Gastrocnemius medialis (tissue), 4 donors: Measurements from ENCODE around the gene ADGRB3. TPM values are rescaled to one million over a fixed set of nuclear protein-coding genes. Genes with fewer than 3 reads are reported as not detected.
"Not testable (repeated sequence)": the region's sequence is repeated elsewhere in the genome, so short reads cannot be mapped to it uniquely, and the experiment has no call there.

Experiments
- ATAC-seq, 2 donors: fragments of 150-250 bp; one replicate each; pipeline ENCODE4 v1.9.1; 2016
- DNase-seq, 2 donors: peaks; one replicate each; pipeline ENCODE4 v3.0.0-alpha.2; 2019
- H3K27ac ChIP-seq, 4 donors: fragments of 200-600 bp; sonication (generic); 1 replicate in 1 of 4; 2 replicates in 3 of 4; pipeline ENCODE4 v1.5.1; 2016 to 2018; ENCODE audit warnings: mild to moderate bottlenecking in 2 of 4, moderate library complexity in 1 of 4
- H3K27me3 ChIP-seq, 3 donors: fragments of 200-600 bp; sonication (generic) in 2 of 3; 1 replicate in 1 of 3; 2 replicates in 2 of 3; pipeline versions ENCODE4 v1.5.1 to v1.6.0; 2016 to 2019; ENCODE audit warnings: mild to moderate bottlenecking in 1 of 3, moderate library complexity in 1 of 3
- H3K36me3 ChIP-seq, 2 donors: fragments of 200-600 bp; sonication (generic) in 1 of 2; one replicate each; pipeline ENCODE4 v1.5.1; 2017 to 2018
- H3K4me1 ChIP-seq, 2 donors: fragments of 200-600 bp; sonication (generic) in 1 of 2; one replicate each; pipeline ENCODE4 v1.5.1; 2016 to 2017; ENCODE audit warnings: mild to moderate bottlenecking in 2 of 2
- H3K4me3 ChIP-seq, 4 donors: fragments of 200-600 bp; sonication (generic) in 3 of 4; 1 replicate in 1 of 4; 2 replicates in 3 of 4; pipeline ENCODE4 v1.5.1; 2016 to 2019; ENCODE audit warnings: mild to moderate bottlenecking in 2 of 4
- H3K9me3 ChIP-seq, 3 donors: fragments of 200-600 bp; sonication (generic) in 2 of 3; 1 replicate in 1 of 3; 2 replicates in 2 of 3; pipeline ENCODE4 v1.5.1; 2016 to 2019
- POLR2A ChIP-seq, 2 donors: fragments of 450-650 bp; IDR thresholded peaks; one replicate each; pipeline ENCODE4 v1.6.1; 2017; ENCODE audit warnings: antibody characterized with exemption in 2 of 2, mild to moderate bottlenecking in 2 of 2, moderate library complexity in 2 of 2
- in situ Hi-C, 4 donors: fragments of 200-750 bp; cut with MboI; loops; one replicate each; pipeline versions ENCODE4 v1.15.0 to v1.8.0; 2017; ENCODE audit warnings: low sequenced_read_pairs in 4 of 4
- intact Hi-C: fragments of 100-400 bp; cut with DNase I; formaldehyde crosslinking; loops from one replicate; pipeline ENCODE4 v1.15.1; 2023; ENCODE audit warnings: low total_unique reads
- total RNA-seq, 4 donors: library from RNA; depleted of rRNA; stranded (reverse); fragments of >200 nt; gene quantifications; one replicate each; pipeline versions ENCODE4 v1.1.0 to v1.2.3, GENCODE V29; 2016
- TF ChIP-seq, protein P1 (sequence below), 5 experiments: fragments of 450-650 bp in 3 of 5; fragments of 200-600 bp in 2 of 5; sonication (generic) in 2 of 5; IDR thresholded peaks in 4 of 5; conservative IDR thresholded peaks in 1 of 5; 1 replicate in 4 of 5; 2 replicates in 1 of 5; pipeline ENCODE4 v1.5.1; 2016 to 2019; ENCODE audit warnings: antibody characterized with exemption in 5 of 5, mild to moderate bottlenecking in 3 of 5, moderate library complexity in 3 of 5

Gene ADGRB3
- total RNA-seq, 4 donors from 2014 or later: 0.56 to 0.58 (median 0.58) TPM; not detected in 1

DNA sequence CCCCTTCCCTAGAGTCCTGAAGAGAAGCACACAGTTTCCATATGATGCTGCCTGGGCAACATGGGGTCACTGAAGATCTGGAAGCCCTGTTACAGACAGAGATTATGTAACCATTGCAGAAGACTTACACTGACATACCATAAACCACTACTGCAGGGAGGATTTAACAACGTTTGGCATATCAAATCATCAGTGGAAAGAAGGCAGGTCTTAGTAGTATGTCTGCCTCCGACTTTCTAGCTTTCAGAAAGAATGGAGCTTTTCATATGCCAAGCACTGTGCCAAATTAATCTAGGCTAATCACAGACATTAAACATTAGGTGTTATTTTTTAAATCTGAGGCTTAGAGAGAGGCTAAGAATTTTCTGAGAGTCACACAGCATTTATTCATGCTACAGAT lies 144.3 kb downstream of the ADGRB3 start:
- H3K36me3 ChIP-seq: no peaks in the 10 kb centered on the region
- H3K9me3 ChIP-seq: no peaks in the 10 kb centered on the region
- DNase-seq: no peak
- no peaks in the 10 kb centered on the region for H3K27me3 ChIP-seq
- no peak overlapping the region for H3K27ac ChIP-seq
- no peak overlapping the region for H3K4me3 ChIP-seq
- no peak for TF ChIP-seq POLR2A (IDR thresholded peaks at IDR 0.05)
- TF ChIP-seq, protein P1, sequence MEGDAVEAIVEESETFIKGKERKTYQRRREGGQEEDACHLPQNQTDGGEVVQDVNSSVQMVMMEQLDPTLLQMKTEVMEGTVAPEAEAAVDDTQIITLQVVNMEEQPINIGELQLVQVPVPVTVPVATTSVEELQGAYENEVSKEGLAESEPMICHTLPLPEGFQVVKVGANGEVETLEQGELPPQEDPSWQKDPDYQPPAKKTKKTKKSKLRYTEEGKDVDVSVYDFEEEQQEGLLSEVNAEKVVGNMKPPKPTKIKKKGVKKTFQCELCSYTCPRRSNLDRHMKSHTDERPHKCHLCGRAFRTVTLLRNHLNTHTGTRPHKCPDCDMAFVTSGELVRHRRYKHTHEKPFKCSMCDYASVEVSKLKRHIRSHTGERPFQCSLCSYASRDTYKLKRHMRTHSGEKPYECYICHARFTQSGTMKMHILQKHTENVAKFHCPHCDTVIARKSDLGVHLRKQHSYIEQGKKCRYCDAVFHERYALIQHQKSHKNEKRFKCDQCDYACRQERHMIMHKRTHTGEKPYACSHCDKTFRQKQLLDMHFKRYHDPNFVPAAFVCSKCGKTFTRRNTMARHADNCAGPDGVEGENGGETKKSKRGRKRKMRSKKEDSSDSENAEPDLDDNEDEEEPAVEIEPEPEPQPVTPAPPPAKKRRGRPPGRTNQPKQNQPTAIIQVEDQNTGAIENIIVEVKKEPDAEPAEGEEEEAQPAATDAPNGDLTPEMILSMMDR (IDR thresholded peaks at IDR 0.05 in 4 of 5, conservative IDR thresholded peaks at IDR 0.05 in 1 of 5): no peak
- intact Hi-C loops: loop anchor here (2.0 kb wide), 1 partner anchor 141 kb away; no protein-coding TSS in a partner anchor
- ATAC-seq: no peak
- no peaks in the 10 kb centered on the region for H3K4me1 ChIP-seq
- in situ Hi-C loops: loop anchor here in 1 of 4 donors (10.0 kb wide), 1 partner anchor 145 kb away; the partner anchor contains the start of gene ADGRB3

DNA sequence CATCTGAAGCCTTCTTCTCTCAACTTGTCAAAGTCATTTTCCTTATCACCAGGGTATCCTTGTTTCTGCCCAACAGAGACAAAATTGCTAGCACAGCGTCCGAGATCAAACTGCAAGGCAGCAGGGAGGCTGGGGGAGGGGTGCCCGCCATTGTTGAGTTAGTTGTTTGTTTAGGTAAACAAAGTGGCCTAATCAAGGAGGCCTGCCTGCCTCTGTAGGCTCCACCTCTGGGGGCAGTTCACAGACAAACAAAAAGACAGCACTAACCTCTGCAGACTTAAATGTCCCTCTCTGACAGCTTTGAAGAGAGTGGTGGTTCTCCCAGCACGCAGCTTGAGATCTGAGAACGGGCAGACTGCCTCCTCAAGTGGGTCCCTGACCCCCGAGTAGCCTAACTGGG lies 155.0 kb downstream of the ADGRB3 start:
- in situ Hi-C loops, intact Hi-C loops, H3K27ac ChIP-seq, H3K4me3 ChIP-seq, DNase-seq, H3K4me1 ChIP-seq, ATAC-seq, H3K36me3 ChIP-seq, H3K9me3 ChIP-seq, H3K27me3 ChIP-seq: not testable (repeated sequence)

DNA sequence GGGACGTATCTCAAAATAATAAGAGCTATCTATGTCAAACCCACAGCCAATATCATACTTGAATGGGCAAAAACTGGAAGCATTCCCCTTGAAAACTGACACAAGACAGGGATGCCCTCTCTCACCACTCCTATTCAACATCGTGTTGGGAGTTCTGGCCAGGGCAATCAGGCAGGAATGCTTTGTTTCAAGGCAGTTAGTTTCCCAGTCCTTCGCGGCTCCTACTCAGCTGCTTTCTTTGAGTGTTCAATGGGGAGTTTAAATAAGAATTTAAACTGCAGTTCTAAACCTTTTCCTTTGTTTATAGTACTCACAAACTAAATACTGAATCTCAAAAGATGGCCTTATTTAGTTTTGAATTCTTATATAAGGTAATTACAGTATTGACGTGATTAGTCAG lies 179.9 kb downstream of the ADGRB3 start:
- ATAC-seq, H3K27ac ChIP-seq, H3K27me3 ChIP-seq, H3K36me3 ChIP-seq, DNase-seq, H3K4me1 ChIP-seq, in situ Hi-C loops, H3K4me3 ChIP-seq, H3K9me3 ChIP-seq, intact Hi-C loops: not testable (repeated sequence)

DNA sequence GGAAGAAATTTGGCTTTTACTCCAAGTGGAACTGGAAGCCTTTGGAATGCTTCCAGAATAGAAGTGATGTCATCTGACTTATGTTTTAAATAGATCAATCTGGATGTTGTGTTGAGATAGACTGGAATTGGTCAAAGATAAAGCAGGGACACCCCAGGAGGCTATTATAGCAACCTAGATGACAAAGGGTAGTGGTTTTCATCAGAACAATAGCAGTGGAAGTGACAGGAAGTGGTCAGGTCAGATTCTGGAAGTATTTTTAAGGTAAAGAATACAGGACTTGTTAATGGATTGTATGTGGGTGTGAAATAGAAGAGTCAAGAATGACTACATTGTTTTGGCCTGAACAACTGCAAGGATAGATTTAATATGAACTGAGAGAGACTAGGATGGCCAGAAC lies 191.4 kb downstream of the ADGRB3 start:
- Histone ChIP-seq H3K9me3 (no peaks in the 10 kb centered on the region), H3K27ac (no peak overlapping the region), H3K4me1 (no peaks in the 10 kb centered on the region), H3K4me3 (no peak overlapping the region), H3K27me3 (no peaks in the 10 kb centered on the region), H3K36me3 (no peaks in the 10 kb centered on the region)
- intact Hi-C loops (no loop called here), in situ Hi-C loops (no loop called here)
- no peak for ATAC-seq
- DNase-seq: no peak
- no peak for TF ChIP-seq POLR2A (IDR thresholded peaks at IDR 0.05)
- TF ChIP-seq, protein P1 (IDR thresholded peaks at IDR 0.05 in 4 of 5, conservative IDR thresholded peaks at IDR 0.05 in 1 of 5): no peak

DNA sequence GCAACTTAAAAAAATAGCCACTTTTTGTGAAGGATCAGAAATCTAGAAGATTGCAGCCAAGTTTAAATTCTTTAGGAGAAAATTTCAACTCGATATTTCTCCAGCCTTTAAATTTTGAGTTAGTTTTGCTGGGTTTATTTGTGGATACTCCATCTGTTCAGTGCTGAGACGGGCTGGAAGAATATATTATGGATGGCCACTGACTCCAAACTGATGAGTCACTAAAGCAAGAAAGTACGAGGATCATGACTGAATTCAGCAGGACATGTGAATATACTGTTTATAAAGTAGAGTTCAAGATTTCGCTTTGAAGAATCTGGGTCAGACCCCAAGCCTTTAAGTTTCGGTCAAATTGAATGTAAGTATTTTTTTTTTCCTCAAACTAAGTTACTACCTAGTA lies 199.5 kb downstream of the ADGRB3 start:
- TF ChIP-seq, protein P1 (IDR thresholded peaks at IDR 0.05 in 4 of 5, conservative IDR thresholded peaks at IDR 0.05 in 1 of 5): no peak
- no peak for TF ChIP-seq POLR2A (IDR thresholded peaks at IDR 0.05)
- Histone ChIP-seq H3K9me3 (no peaks in the 10 kb centered on the region), H3K27me3 (no peaks in the 10 kb centered on the region), H3K4me1 (no peaks in the 10 kb centered on the region), H3K36me3 (no peaks in the 10 kb centered on the region), H3K4me3 (no peak overlapping the region), H3K27ac (no peak overlapping the region)
- DNase-seq (no peak), ATAC-seq (no peak)
- in situ Hi-C loops: no loop called here
- intact Hi-C loops: no loop called here

DNA sequence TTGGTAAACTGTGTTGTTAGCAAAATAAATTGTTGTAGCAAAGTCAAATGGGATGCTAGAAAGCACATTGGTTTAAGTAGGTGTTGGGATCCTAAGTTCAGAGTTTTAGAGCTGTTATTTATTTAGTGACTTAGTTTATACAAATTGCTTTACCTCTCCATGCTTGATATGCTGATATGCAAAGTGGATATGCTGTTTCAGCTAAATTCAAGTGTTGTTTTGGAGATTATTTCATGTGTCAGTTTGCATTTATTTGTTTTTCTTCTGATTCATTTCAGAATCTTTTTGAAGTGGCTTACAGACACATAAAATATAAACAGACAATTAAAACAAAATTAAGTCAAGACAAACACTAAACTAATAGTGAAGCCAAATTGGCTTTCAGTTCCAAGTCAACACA lies 203.5 kb downstream of the ADGRB3 start:
- Histone ChIP-seq H3K4me1 (no peaks in the 10 kb centered on the region), H3K36me3 (no peaks in the 10 kb centered on the region), H3K27ac (no peak overlapping the region), H3K4me3 (no peak overlapping the region), H3K9me3 (no peaks in the 10 kb centered on the region), H3K27me3 (no peaks in the 10 kb centered on the region)
- intact Hi-C loops: no loop called here
- in situ Hi-C loops: no loop called here
- DNase-seq (no peak), ATAC-seq (no peak)
- TF ChIP-seq, protein P1 (IDR thresholded peaks at IDR 0.05 in 4 of 5, conservative IDR thresholded peaks at IDR 0.05 in 1 of 5): no peak
- no peak for TF ChIP-seq POLR2A (IDR thresholded peaks at IDR 0.05)
